GM23248 (cell line): ENCODE results near the gene LDLRAD4. TPM values are rescaled to one million over a fixed set of nuclear protein-coding genes. Genes with fewer than 3 reads are reported as not detected.

Experiments
- DNase-seq: peaks from one replicate; pipeline ENCODE4 v3.0.0-alpha.2; 2015
- H2AFZ ChIP-seq: fragments of 200-600 bp; sonication (generic); 2 replicates; pipeline ENCODE4 v1.6.1; 2016; ENCODE audit warnings: antibody characterized with exemption
- H3F3A ChIP-seq: fragments of 200-600 bp; sonication (generic); 2 replicates; pipeline ENCODE4 v1.6.1; 2016; ENCODE audit warnings: mild to moderate bottlenecking, antibody characterized with exemption, mixed run types; ENCODE audit not compliant: insufficient read depth
- H3K27ac ChIP-seq: fragments of 200-600 bp; sonication (generic); 2 replicates; pipeline ENCODE4 v1.5.1; 2016; ENCODE audit warnings: mild to moderate bottlenecking
- H3K27me3 ChIP-seq: fragments of 200-600 bp; sonication (generic); replicated peaks from 2 replicates; pipeline ENCODE4 v1.6.1; 2016; ENCODE audit warnings: mild to moderate bottlenecking; ENCODE audit not compliant: insufficient read depth
- H3K36me3 ChIP-seq: fragments of 200-600 bp; sonication (generic); 2 replicates; pipeline ENCODE4 v1.6.1; 2016; ENCODE audit warnings: low read depth, mild to moderate bottlenecking
- H3K4me1 ChIP-seq: fragments of 200-600 bp; sonication (generic); 2 replicates; pipeline ENCODE4 v1.6.1; 2016; ENCODE audit warnings: mild to moderate bottlenecking; ENCODE audit not compliant: insufficient read depth
- H3K4me2 ChIP-seq: fragments of 200-600 bp; sonication (generic); one replicate; pipeline ENCODE4 v1.6.1; 2016; ENCODE audit warnings: mild to moderate bottlenecking; ENCODE audit not compliant: unreplicated experiment
- H3K4me3 ChIP-seq: fragments of 200-600 bp; sonication (generic); 2 replicates; pipeline ENCODE4 v1.5.1; 2016; ENCODE audit warnings: mild to moderate bottlenecking
- H3K79me2 ChIP-seq: fragments of 200-600 bp; sonication (generic); 2 replicates; pipeline ENCODE4 v1.6.1; 2016; ENCODE audit warnings: mild to moderate bottlenecking; ENCODE audit not compliant: insufficient read depth
- H3K9ac ChIP-seq: fragments of 200-600 bp; sonication (generic); 2 replicates; pipeline ENCODE4 v1.6.1; 2016; ENCODE audit warnings: mild to moderate bottlenecking
- H3K9me2 ChIP-seq: fragments of 200-600 bp; sonication (generic); 2 replicates; pipeline ENCODE4 v1.6.1; 2016; ENCODE audit warnings: mixed run types, mild to moderate bottlenecking, moderate library complexity; ENCODE audit not compliant: insufficient read depth
- H3K9me3 ChIP-seq: fragments of 200-600 bp; sonication (generic); one replicate; pipeline ENCODE4 v1.6.1; 2017; ENCODE audit warnings: low read depth
- H4K20me1 ChIP-seq: fragments of 200-600 bp; sonication (generic); 2 replicates; pipeline ENCODE4 v1.6.0; 2016; ENCODE audit not compliant: insufficient read depth
- EZH2 ChIP-seq: fragments of 200-600 bp; sonication (generic); IDR thresholded peaks from 2 replicates; pipeline ENCODE4 v1.6.1; 2018; ENCODE audit warnings: antibody characterized with exemption, mild to moderate bottlenecking; ENCODE audit not compliant: insufficient read depth, poor library complexity, severe bottlenecking
- EZH2phosphoT487 ChIP-seq: fragments of 200-600 bp; sonication (generic); IDR thresholded peaks from 2 replicates; pipeline ENCODE4 v1.6.1; 2018; ENCODE audit warnings: antibody characterized with exemption, moderate library complexity, mild to moderate bottlenecking, low read depth; ENCODE audit not compliant: insufficient read depth
- WGBS, 2 experiments: methylation state at CpG; one replicate each; pipeline ENCODE4 v1.1.6; 2015 to 2017; ENCODE audit warnings: low lambda C conversion rate in 2 of 2, low coverage in 1 of 2; ENCODE audit errors: missing lambda C conversion rate in 2 of 2; 5-methylcytosine and 5-hydroxymethylcytosine counted together
- in situ Hi-C: fragments of 300-500 bp; cut with MboI; formaldehyde crosslinking; loops from 2 replicates; pipeline ENCODE4 v1.15.0; 2020
- polyA plus RNA-seq: library from polyadenylated mRNA; unstranded; fragments of >200 nt; fragmentation: Nextera tagmentation; extraction: Ambion mirVana; gene quantifications from 2 replicates; pipeline ENCODE4 v1.2.1, GENCODE V29; 2016
- total RNA-seq: library from RNA; depleted of rRNA; stranded (reverse); fragments of >200 nt; shearing (Covaris generic); gene quantifications from 2 replicates; pipeline ENCODE4 v1.2.3, GENCODE V29; 2014

LDLRAD4 gene
- total and polyA plus RNA-seq, 2 experiments from 2014 or later: not detected

GRCh38 chr18:13616525-13617035 is 398.0 kb downstream of the LDLRAD4 start:
- Histone ChIP-seq H3K36me3 (no peaks in the 10 kb centered on the region), H3K27me3 (peaks cover 44% of the 10 kb centered on the region), H3K9me3 (no peaks in the 10 kb centered on the region), H3K4me2 (no peak overlapping the region), H3K4me1 (no peaks in the 10 kb centered on the region), H3K27ac (no peak overlapping the region), H3F3A (no peaks in the 10 kb centered on the region), H3K79me2 (no peaks in the 10 kb centered on the region), H3K9me2 (no peaks in the 10 kb centered on the region), H4K20me1 (no peaks in the 10 kb centered on the region), H3K9ac (no peak overlapping the region), H2AFZ (no peak overlapping the region), H3K4me3 (no peak overlapping the region)
- in situ Hi-C loops: no loop called here
- no peak for DNase-seq
- WGBS, 2 experiments: 75 to 79% methylated on average over 14 to 15 of the region's 15 CpGs
- TF ChIP-seq EZH2 (no peak), EZH2phosphoT487 (no peak)

DNA sequence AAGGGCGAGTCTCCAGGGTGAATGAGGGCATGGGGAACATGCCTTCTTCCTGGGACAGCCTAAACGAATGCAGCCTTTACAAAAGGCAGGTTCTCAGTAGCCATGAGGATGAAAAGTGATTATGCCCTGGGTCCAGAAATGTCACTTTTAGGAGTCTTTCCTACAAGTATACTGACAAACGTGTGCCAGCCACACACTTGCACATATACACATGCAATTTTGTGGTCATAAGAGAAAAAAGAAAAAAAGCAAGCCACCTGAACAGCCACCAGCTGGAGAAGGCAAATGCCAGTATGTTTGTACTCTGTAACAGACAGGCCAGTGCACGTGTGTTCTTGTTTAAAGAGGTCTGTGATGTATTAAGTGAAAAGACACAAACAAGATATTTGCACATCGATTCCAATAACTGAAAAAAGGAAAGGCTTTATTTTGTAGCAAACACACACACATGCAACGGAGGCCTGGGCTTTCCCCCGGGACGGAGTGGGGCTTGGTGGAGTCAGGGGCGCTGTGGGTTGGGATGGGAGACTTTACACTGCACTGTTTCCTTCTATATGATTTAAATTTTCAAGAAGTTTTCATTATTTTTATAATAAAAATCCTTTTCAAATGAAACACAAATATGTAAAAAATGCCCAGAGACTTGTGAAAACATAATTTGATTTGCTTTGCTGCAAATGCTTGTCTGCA is 399.4 kb downstream of the LDLRAD4 start:
- Histone ChIP-seq H3K4me3 (no peak overlapping the region), H3K27me3 (peaks cover 30% of the 10 kb centered on the region), H3K36me3 (no peaks in the 10 kb centered on the region), H3K4me2 (no peak overlapping the region), H3K27ac (no peak overlapping the region), H3F3A (no peaks in the 10 kb centered on the region), H3K9me2 (no peaks in the 10 kb centered on the region), H3K79me2 (no peaks in the 10 kb centered on the region), H4K20me1 (no peaks in the 10 kb centered on the region), H3K9me3 (no peaks in the 10 kb centered on the region), H2AFZ (no peak overlapping the region), H3K9ac (no peak overlapping the region), H3K4me1 (no peaks in the 10 kb centered on the region)
- no peak for DNase-seq
- WGBS, 2 experiments: 22 to 25% methylated on average over 9 of the region's 9 CpGs
- in situ Hi-C loops: no loop called here
- no peak for TF ChIP-seq EZH2phosphoT487
- TF ChIP-seq EZH2: no peak

GRCh38 chr18:13618760-13619438 is 400.3 kb downstream of the LDLRAD4 start:
- WGBS, 2 experiments: 70 to 78% methylated on average over 13 of the region's 13 CpGs
- no peak overlapping the region for H3K4me3 ChIP-seq

DNA sequence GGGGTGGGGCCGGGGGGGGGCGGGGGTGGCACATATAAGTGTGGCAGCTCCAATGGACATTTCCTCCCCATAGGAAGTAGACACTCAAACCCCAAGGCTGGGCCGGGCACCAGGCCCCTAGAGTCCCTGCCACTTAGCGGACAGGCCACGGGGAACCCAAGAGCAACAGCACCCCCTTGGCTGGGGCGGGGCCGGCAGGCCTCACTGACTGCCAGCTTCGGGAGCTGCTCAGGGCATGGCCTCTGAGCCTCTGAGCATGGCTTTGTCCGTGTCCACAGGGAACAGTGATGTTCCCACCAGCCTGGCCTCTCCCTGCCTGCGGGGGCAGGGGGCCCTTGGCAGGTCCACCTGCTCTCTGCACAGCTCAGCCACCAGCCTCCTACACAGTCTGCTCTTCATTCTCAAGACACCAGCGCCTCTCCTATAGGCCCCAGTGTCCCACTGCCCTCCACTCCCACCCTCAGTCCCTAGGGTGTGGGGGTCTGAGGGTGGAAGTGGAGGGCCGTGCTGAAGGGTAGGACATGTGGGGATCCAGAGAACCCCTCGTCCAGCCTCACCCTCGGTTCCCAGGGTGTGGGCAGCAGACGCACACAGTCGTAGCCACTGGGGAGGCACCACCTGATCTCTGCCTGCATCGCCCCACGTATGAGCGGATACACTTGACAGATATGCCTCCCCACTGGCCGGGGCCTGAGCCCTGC is 401.1 kb downstream of the LDLRAD4 start:
- WGBS, 2 experiments: 71 to 74% methylated on average over 18 to 19 of the region's 20 CpGs

More at GRCh38 chr18:13618760-13619438, 400.3 kb downstream of the LDLRAD4 start:
- H3K4me1 ChIP-seq: no peaks in the 10 kb centered on the region
- DNase-seq: no peak
- H3K9me2 ChIP-seq: no peaks in the 10 kb centered on the region
- no peaks in the 10 kb centered on the region for H3K79me2 ChIP-seq
- no peak overlapping the region for H3K9ac ChIP-seq
- no peak overlapping the region for H2AFZ ChIP-seq
- H3K9me3 ChIP-seq: no peaks in the 10 kb centered on the region
- TF ChIP-seq EZH2 (no peak), EZH2phosphoT487 (no peak)
- in situ Hi-C loops: no loop called here
- no peaks in the 10 kb centered on the region for H3K36me3 ChIP-seq
- no peak overlapping the region for H3K4me2 ChIP-seq
- peaks cover 21% of the 10 kb centered on the region for H3K27me3 ChIP-seq
- no peaks in the 10 kb centered on the region for H4K20me1 ChIP-seq
- H3K27ac ChIP-seq: no peak overlapping the region
- H3F3A ChIP-seq: no peaks in the 10 kb centered on the region

More for the DNA sequence above, 401.1 kb downstream of the LDLRAD4 start:
- Histone ChIP-seq H3K9me3 (no peaks in the 10 kb centered on the region), H3K79me2 (no peaks in the 10 kb centered on the region), H2AFZ (no peak overlapping the region), H3K9ac (no peak overlapping the region), H3F3A (no peaks in the 10 kb centered on the region), H3K27me3 (peaks cover 14% of the 10 kb centered on the region), H4K20me1 (no peaks in the 10 kb centered on the region), H3K36me3 (no peaks in the 10 kb centered on the region), H3K4me3 (no peak overlapping the region), H3K27ac (no peak overlapping the region), H3K4me2 (no peak overlapping the region), H3K4me1 (no peaks in the 10 kb centered on the region), H3K9me2 (no peaks in the 10 kb centered on the region)
- in situ Hi-C loops: no loop called here
- no peak for DNase-seq
- TF ChIP-seq EZH2phosphoT487: no peak
- no peak for TF ChIP-seq EZH2
